Thoracic aorta (tissue), 2 donors: ENCODE results near the gene STXBP6. TPM values are rescaled to one million over a fixed set of nuclear protein-coding genes. Genes with fewer than 3 reads are reported as not detected.

Source experiments
- ATAC-seq: fragments of 150-250 bp; one replicate; pipeline ENCODE4 v1.8.0; 2017; ENCODE audit warnings: low read depth; ENCODE audit not compliant: insufficient number of reproducible peaks, low FRiP score
- DNase-seq: peaks from one replicate; pipeline ENCODE4 v3.0.0-alpha.2; 2020; ENCODE audit warnings: low spot score
- H3K27ac ChIP-seq, 2 donors: fragments of 200-600 bp; sonication (generic); 1 replicate in 1 of 2; 2 replicates in 1 of 2; pipeline ENCODE4 v1.5.1; 2016; ENCODE audit warnings: mild to moderate bottlenecking in 2 of 2, moderate library complexity in 2 of 2
- H3K27me3 ChIP-seq: fragments of 200-600 bp; sonication (generic); replicated peaks from 2 replicates; pipeline ENCODE4 v1.6.0; 2016; ENCODE audit warnings: mild to moderate bottlenecking; ENCODE audit not compliant: insufficient read depth
- H3K36me3 ChIP-seq: fragments of 200-600 bp; sonication (generic); one replicate; pipeline ENCODE4 v1.5.1; 2016
- H3K4me1 ChIP-seq, 2 donors: fragments of 200-600 bp; sonication (generic); 1 replicate in 1 of 2; 2 replicates in 1 of 2; pipeline versions ENCODE4 v1.5.1 to v1.6.0; 2016; ENCODE audit warnings: low read depth in 2 of 2, mild to moderate bottlenecking in 1 of 2; ENCODE audit not compliant: control insufficient read depth in 1 of 2
- H3K4me3 ChIP-seq: fragments of 200-600 bp; sonication (generic); 2 replicates; pipeline ENCODE4 v1.5.1; 2016; ENCODE audit warnings: mild to moderate bottlenecking
- H3K9me3 ChIP-seq: fragments of 200-600 bp; sonication (generic); 2 replicates; pipeline ENCODE4 v1.5.1; 2016
- CTCF ChIP-seq: fragments of 200-600 bp; sonication (generic); IDR thresholded peaks from one replicate; pipeline ENCODE4 v1.5.1; 2019; ENCODE audit warnings: antibody characterized with exemption
- total RNA-seq, 2 donors: library from RNA; depleted of rRNA; stranded (reverse); fragments of >200 nt; gene quantifications; one replicate each; pipeline versions ENCODE4 v1.1.0 to v1.2.3, GENCODE V29; 2016

The STXBP6 gene
- total RNA-seq, 2 donors from 2014 or later = 3.1 to 4.4 TPM

GRCh38 chr14:24766434-24766833 is 283.5 kb downstream of the STXBP6 start:
- no peak overlapping the region for H3K27ac ChIP-seq
- no peaks in the 10 kb centered on the region for H3K9me3 ChIP-seq
- H3K27me3 ChIP-seq = no peaks in the 10 kb centered on the region
- H3K4me3 ChIP-seq = no peak overlapping the region
- ATAC-seq (no peak), DNase-seq (no peak)
- no peaks in the 10 kb centered on the region for H3K4me1 ChIP-seq
- no peak for TF ChIP-seq CTCF
- H3K36me3 ChIP-seq = no peaks in the 10 kb centered on the region

- Histone ChIP-seq H3K9me3 (no peaks in the 10 kb centered on the region), H3K4me1 (no peaks in the 10 kb centered on the region), H3K4me3 (no peak overlapping the region), H3K27me3 (no peaks in the 10 kb centered on the region), H3K36me3 (no peaks in the 10 kb centered on the region), H3K27ac (no peak overlapping the region)
- no peak for TF ChIP-seq CTCF
- ATAC-seq = no peak
- no peak for DNase-seq
Measured at GRCh38 chr14:24761141-24761540, 288.8 kb downstream of the STXBP6 start.
